MCF 10A (cell line): ENCODE measurements around the gene KLKB1. TPM values are rescaled to one million over a fixed set of nuclear protein-coding genes. Genes with fewer than 3 reads are reported as not detected.

Experiments
- BruUV-seq: library from RNA; stranded (reverse); fragments of 400-500 nt; replicated peaks from 2 replicates; lab custom pipeline; 2021; lab: Mats Ljungman, UMichigan
- CTCF ChIA-PET: fragments of 300-600 bp; sonication (Branson Sonifier 250); formaldehyde crosslinking; extraction: SDS; loops from one replicate; lab custom pipeline; 2021; ENCODE audit warnings: antibody characterized with exemption, inconsistent platforms; lab: Yijun Ruan, JAX
- POLR2A ChIA-PET: fragments of 300-600, 350-650 bp; sonication (Branson Sonifier 250); formaldehyde crosslinking; extraction: SDS; loops from one replicate; lab custom pipeline; 2020; ENCODE audit warnings: antibody characterized with exemption, inconsistent platforms; lab: Yijun Ruan, JAX
- DNase-seq: peaks from one replicate; pipeline ENCODE4 v3.0.0-alpha.2; 2018; ENCODE audit not compliant: unreplicated experiment
- H3K27ac Mint-ChIP-seq: one replicate; pipeline ENCODE4 v1.8.0; 2022; ENCODE audit warnings: mild to moderate bottlenecking, low read depth, mixed read lengths; ENCODE audit not compliant: unreplicated experiment
- H3K27me3 Mint-ChIP-seq: one replicate; pipeline ENCODE4 v1.8.0; 2022; ENCODE audit warnings: mixed read lengths; ENCODE audit not compliant: insufficient read depth, unreplicated experiment
- H3K36me3 Mint-ChIP-seq: one replicate; pipeline ENCODE4 v1.8.0; 2022; ENCODE audit warnings: mild to moderate bottlenecking, moderate library complexity, mixed read lengths; ENCODE audit not compliant: insufficient read depth, unreplicated experiment
- H3K4me1 Mint-ChIP-seq: one replicate; pipeline ENCODE4 v1.8.0; 2022; ENCODE audit warnings: mixed read lengths; ENCODE audit not compliant: insufficient read depth, unreplicated experiment
- H3K4me3 Mint-ChIP-seq: one replicate; pipeline ENCODE4 v1.8.0; 2022; ENCODE audit warnings: mild to moderate bottlenecking, moderate library complexity, mixed read lengths; ENCODE audit not compliant: unreplicated experiment
- H3K9me3 Mint-ChIP-seq: one replicate; pipeline ENCODE4 v1.8.0; 2022; ENCODE audit warnings: mixed read lengths; ENCODE audit not compliant: unreplicated experiment
- intact Hi-C: fragments of 100-400 bp; cut with micrococcal nuclease; formaldehyde crosslinking; loops from 2 replicates; pipeline ENCODE4 v1.14.1; 2022
- total RNA-seq: library from RNA; stranded (reverse); gene quantifications from 2 replicates; pipeline ENCODE4 v1.2.3, GENCODE V29; 2022
- TF ChIP-seq, protein P1 (sequence below): fragments of 200-600 bp; IDR thresholded peaks from one replicate; pipeline ENCODE4 v1.8.0; 2022; ENCODE audit warnings: antibody characterized with exemption, mild to moderate bottlenecking; ENCODE audit not compliant: unreplicated experiment

Gene KLKB1
- total RNA-seq, 1 experiment from 2014 or later = 0.21 TPM

GRCh38 chr4:186202490-186203140, 24.7 kb upstream of the KLKB1 start:
- Mint-ChIP-seq H3K27ac (no peak overlapping the region), H3K4me1 (no peaks in the 10 kb centered on the region), H3K9me3 (no peaks in the 10 kb centered on the region), H3K27me3 (no peaks in the 10 kb centered on the region), H3K4me3 (no peak overlapping the region), H3K36me3 (no peaks in the 10 kb centered on the region)
- BruUV-seq = no TSS peak
- ChIA-PET POLR2A (interaction anchor here (1.5 kb wide), 1 partner anchor 10 kb away, joined by 11 read pairs; the partner anchor contains the start of gene CYP4V2), CTCF (interaction anchor here (1.3 kb wide), 1 partner anchor 12 kb away, joined by 3 read pairs; the partner anchor contains the start of gene CYP4V2)
- intact Hi-C loops = no loop called here
- no peak for DNase-seq
- TF ChIP-seq, protein P1, sequence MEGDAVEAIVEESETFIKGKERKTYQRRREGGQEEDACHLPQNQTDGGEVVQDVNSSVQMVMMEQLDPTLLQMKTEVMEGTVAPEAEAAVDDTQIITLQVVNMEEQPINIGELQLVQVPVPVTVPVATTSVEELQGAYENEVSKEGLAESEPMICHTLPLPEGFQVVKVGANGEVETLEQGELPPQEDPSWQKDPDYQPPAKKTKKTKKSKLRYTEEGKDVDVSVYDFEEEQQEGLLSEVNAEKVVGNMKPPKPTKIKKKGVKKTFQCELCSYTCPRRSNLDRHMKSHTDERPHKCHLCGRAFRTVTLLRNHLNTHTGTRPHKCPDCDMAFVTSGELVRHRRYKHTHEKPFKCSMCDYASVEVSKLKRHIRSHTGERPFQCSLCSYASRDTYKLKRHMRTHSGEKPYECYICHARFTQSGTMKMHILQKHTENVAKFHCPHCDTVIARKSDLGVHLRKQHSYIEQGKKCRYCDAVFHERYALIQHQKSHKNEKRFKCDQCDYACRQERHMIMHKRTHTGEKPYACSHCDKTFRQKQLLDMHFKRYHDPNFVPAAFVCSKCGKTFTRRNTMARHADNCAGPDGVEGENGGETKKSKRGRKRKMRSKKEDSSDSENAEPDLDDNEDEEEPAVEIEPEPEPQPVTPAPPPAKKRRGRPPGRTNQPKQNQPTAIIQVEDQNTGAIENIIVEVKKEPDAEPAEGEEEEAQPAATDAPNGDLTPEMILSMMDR = no peak

GRCh38 chr4:186203406-186203805, 23.9 kb upstream of the KLKB1 start:
- intact Hi-C loops = no loop called here
- Mint-ChIP-seq H3K4me1 (no peaks in the 10 kb centered on the region), H3K27ac (no peak overlapping the region), H3K4me3 (no peak overlapping the region), H3K27me3 (no peaks in the 10 kb centered on the region), H3K9me3 (peaks cover under 1% of the 10 kb centered on the region), H3K36me3 (no peaks in the 10 kb centered on the region)
- CTCF ChIA-PET = interaction anchor here (0.6 to 0.8 kb wide), 2 partner anchors 112 to 384 kb away, joined by 3 read pairs; no protein-coding TSS in a partner anchor
- POLR2A ChIA-PET = interaction anchor here (1.1 kb wide), 1 partner anchor 11 kb away, joined by 6 read pairs; no protein-coding TSS in a partner anchor
- TF ChIP-seq, protein P1 = no peak
- DNase-seq = no peak
- no TSS peak for BruUV-seq

- POLR2A ChIA-PET = interaction anchor here (1.1 kb wide), 1 partner anchor 11 kb away, joined by 6 read pairs; no protein-coding TSS in a partner anchor
- H3K9me3 Mint-ChIP-seq = peaks cover 7% of the 10 kb centered on the region
Observed at GRCh38 chr4:186204103-186204559, 23.2 kb upstream of the KLKB1 start.

GRCh38 chr4:186204686-186205085, 22.6 kb upstream of the KLKB1 start:
- H3K9me3 Mint-ChIP-seq = peaks cover 8% of the 10 kb centered on the region
- no peak overlapping the region for H3K4me3 Mint-ChIP-seq
- TF ChIP-seq, protein P1 = no peak
- ChIA-PET POLR2A (no interaction called here), CTCF (no interaction called here)
- no TSS peak for BruUV-seq
- no peaks in the 10 kb centered on the region for H3K4me1 Mint-ChIP-seq
- H3K36me3 Mint-ChIP-seq = peaks cover 6% of the 10 kb centered on the region
- DNase-seq = no peak
- H3K27ac Mint-ChIP-seq = no peak overlapping the region
- H3K27me3 Mint-ChIP-seq = no peaks in the 10 kb centered on the region
- intact Hi-C loops = no loop called here

More at GRCh38 chr4:186204103-186204559, 23.2 kb upstream of the KLKB1 start:
- no peaks in the 10 kb centered on the region for H3K4me1 Mint-ChIP-seq
- no peaks in the 10 kb centered on the region for H3K27me3 Mint-ChIP-seq
- H3K4me3 Mint-ChIP-seq = no peak overlapping the region
- H3K36me3 Mint-ChIP-seq = peaks cover under 1% of the 10 kb centered on the region
- CTCF ChIA-PET = interaction anchor here (0.6 to 0.8 kb wide), 2 partner anchors 111 to 383 kb away, joined by 3 read pairs; no protein-coding TSS in a partner anchor
- intact Hi-C loops = no loop called here
- TF ChIP-seq, protein P1 = no peak
- no peak for DNase-seq
- H3K27ac Mint-ChIP-seq = no peak overlapping the region
- no TSS peak for BruUV-seq
